Keratinocyte (primary cell): ENCODE measurements around the gene CD81.

Experiments
- EZH2 ChIP-seq: IDR thresholded peaks from one replicate; pipeline ENCODE4 v1.6.1; 2012; ENCODE audit warnings: inconsistent platforms, mild to moderate bottlenecking, low read length, moderate library complexity
- TF ChIP-seq, protein P1 (sequence below), 3 experiments: IDR thresholded peaks in 1 of 3; conservative IDR thresholded peaks in 1 of 3; optimal IDR thresholded peaks in 1 of 3; 2 replicates in 2 of 3; 3 replicates in 1 of 3; pipeline versions ENCODE3 to v1.5.1; 2011; ENCODE audit warnings: low read length in 3 of 3, mild to moderate bottlenecking in 3 of 3, moderate library complexity in 2 of 3, control low read depth in 1 of 3, inconsistent platforms in 1 of 3; ENCODE audit not compliant: insufficient read depth in 2 of 3; ENCODE audit errors: extremely low read depth in 1 of 3

DNA sequence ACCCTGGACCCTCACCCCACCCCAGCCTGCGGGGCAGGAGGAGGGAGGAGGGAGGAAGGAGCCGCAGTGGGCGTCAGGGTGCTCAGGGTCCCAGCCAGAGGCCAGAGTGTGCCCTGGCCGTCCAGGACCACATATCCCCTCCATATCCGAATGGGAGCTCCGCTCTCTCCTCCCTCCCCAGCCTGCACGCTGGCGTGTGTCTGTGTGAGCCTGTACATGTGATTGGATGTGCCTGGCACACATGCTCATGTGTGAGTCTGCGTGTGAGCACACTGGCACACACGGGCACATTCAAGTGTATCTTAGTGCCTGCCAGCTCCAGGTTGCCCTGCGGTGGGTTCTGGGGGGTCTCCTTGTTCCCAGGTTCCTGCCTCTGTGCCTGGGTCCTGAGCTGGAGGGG is 31.6 kb downstream of the CD81 start:
- TF ChIP-seq, protein P1, sequence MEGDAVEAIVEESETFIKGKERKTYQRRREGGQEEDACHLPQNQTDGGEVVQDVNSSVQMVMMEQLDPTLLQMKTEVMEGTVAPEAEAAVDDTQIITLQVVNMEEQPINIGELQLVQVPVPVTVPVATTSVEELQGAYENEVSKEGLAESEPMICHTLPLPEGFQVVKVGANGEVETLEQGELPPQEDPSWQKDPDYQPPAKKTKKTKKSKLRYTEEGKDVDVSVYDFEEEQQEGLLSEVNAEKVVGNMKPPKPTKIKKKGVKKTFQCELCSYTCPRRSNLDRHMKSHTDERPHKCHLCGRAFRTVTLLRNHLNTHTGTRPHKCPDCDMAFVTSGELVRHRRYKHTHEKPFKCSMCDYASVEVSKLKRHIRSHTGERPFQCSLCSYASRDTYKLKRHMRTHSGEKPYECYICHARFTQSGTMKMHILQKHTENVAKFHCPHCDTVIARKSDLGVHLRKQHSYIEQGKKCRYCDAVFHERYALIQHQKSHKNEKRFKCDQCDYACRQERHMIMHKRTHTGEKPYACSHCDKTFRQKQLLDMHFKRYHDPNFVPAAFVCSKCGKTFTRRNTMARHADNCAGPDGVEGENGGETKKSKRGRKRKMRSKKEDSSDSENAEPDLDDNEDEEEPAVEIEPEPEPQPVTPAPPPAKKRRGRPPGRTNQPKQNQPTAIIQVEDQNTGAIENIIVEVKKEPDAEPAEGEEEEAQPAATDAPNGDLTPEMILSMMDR (optimal IDR thresholded peaks at IDR 0.05 in 1 of 3, IDR thresholded peaks at IDR 0.05 in 1 of 3, conservative IDR thresholded peaks at IDR 0.05 in 1 of 3; ENCODE audit: extremely low read depth in 1 of 3, insufficient read depth in 2 of 3, low read length in 3 of 3), result no peak
- no peak for TF ChIP-seq EZH2
